Skeletal muscle tissue (tissue), 4 donors: ENCODE measurements around the gene ARFGAP1. TPM values are rescaled to one million over a fixed set of nuclear protein-coding genes. Genes with fewer than 3 reads are reported as not detected.

Source experiments
- H3K27ac ChIP-seq: one replicate; pipeline ENCODE4 v1.7.0; 2013; ENCODE audit warnings: mild to moderate bottlenecking, low read depth, low read length, inconsistent platforms
- H3K27me3 ChIP-seq, 3 donors: one replicate each; pipeline ENCODE4 v1.7.0; 2013; ENCODE audit warnings: low read length in 3 of 3; ENCODE audit not compliant: control insufficient read depth in 3 of 3, insufficient read depth in 3 of 3
- H3K36me3 ChIP-seq, 3 donors: one replicate each; pipeline ENCODE4 v1.7.0; 2013; ENCODE audit warnings: low read length in 3 of 3; ENCODE audit not compliant: control insufficient read depth in 3 of 3, insufficient read depth in 3 of 3
- H3K4me1 ChIP-seq, 3 donors: one replicate each; pipeline ENCODE4 v1.7.0; 2013; ENCODE audit warnings: low read length in 3 of 3, mild to moderate bottlenecking in 3 of 3; ENCODE audit not compliant: control insufficient read depth in 3 of 3, insufficient read depth in 3 of 3
- H3K4me3 ChIP-seq, 3 donors: one replicate each; pipeline ENCODE4 v1.7.0; 2013; ENCODE audit warnings: low read length in 3 of 3
- H3K9ac ChIP-seq, 3 donors: one replicate each; pipeline ENCODE4 v1.7.0; 2013; ENCODE audit warnings: low read length in 3 of 3, mild to moderate bottlenecking in 3 of 3, moderate library complexity in 2 of 3, low read depth in 1 of 3
- H3K9me3 ChIP-seq, 3 donors: one replicate each; pipeline ENCODE4 v1.7.0; 2013; ENCODE audit warnings: low read length in 3 of 3; ENCODE audit not compliant: control insufficient read depth in 3 of 3
- total RNA-seq: library from RNA; depleted of rRNA; stranded (reverse); fragments of >200 nt; gene quantifications from one replicate; pipeline ENCODE4 v1.2.3, GENCODE V29; 2014
- donor health status: Osteomylitis.

ARFGAP1 gene
- total RNA-seq, 1 donor from 2014 or later, result 31.8 TPM

DNA sequence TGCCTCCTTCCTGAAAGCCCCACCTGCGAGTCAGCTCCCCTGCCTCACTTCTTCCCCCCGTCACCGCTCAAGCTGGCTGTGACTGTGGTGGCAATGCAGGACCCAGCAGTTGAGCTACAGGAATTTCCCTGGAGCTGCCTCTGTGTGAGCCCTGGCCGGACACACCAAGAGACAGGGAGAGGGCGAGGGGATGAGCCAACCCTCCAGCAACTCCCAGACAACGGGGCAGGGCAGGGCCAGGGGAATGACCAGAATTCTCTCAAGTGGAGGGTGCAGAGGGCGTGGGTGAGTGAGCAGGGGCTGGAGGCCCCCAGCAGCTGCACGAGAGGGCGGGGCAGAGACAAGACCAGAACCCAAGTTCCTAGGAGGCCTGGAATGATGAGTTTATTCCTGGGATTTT, 4.9 kb upstream of the ARFGAP1 start:
- Histone ChIP-seq H3K27ac (no peak overlapping the region), H3K4me1 (peaks cover 9 to 34% (median 11%) of the 10 kb centered on the region in 3 donors), H3K36me3 (no peaks in the 10 kb centered on the region), H3K9me3 (no peaks in the 10 kb centered on the region), H3K27me3 (peaks cover 49 to 66% (median 60%) of the 10 kb centered on the region in 3 donors), H3K4me3 (no peak overlapping the region), H3K9ac (no peak overlapping the region)

DNA sequence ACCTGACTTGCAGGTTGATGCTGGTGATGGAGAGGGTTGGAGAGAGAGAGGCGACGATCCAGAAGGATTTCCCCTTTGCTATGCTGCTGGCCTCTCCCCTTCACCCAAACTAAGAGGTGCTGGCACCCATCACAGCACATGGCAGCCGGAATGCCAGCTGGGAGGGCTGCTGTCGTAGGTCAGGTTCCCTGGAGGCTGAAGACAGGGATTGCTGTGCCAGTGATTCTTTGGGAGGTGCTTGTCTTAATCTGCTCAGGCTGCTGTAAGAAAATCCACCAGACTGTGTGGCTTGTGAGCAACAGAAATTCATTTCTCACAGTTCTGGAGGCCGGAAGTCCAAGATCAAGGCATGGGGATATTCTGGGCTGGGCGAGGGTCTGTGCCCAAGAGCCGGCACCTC, 4.4 kb upstream of the ARFGAP1 start:
- peaks cover 9 to 37% (median 11%) of the 10 kb centered on the region in 3 donors for H3K4me1 ChIP-seq
- no peaks in the 10 kb centered on the region for H3K9me3 ChIP-seq
- H3K27ac ChIP-seq, result no peak overlapping the region
- H3K36me3 ChIP-seq, result no peaks in the 10 kb centered on the region
- no peak overlapping the region for H3K4me3 ChIP-seq
- H3K27me3 ChIP-seq, result peaks cover 44 to 61% (median 55%) of the 10 kb centered on the region in 3 donors
- no peak overlapping the region for H3K9ac ChIP-seq

DNA sequence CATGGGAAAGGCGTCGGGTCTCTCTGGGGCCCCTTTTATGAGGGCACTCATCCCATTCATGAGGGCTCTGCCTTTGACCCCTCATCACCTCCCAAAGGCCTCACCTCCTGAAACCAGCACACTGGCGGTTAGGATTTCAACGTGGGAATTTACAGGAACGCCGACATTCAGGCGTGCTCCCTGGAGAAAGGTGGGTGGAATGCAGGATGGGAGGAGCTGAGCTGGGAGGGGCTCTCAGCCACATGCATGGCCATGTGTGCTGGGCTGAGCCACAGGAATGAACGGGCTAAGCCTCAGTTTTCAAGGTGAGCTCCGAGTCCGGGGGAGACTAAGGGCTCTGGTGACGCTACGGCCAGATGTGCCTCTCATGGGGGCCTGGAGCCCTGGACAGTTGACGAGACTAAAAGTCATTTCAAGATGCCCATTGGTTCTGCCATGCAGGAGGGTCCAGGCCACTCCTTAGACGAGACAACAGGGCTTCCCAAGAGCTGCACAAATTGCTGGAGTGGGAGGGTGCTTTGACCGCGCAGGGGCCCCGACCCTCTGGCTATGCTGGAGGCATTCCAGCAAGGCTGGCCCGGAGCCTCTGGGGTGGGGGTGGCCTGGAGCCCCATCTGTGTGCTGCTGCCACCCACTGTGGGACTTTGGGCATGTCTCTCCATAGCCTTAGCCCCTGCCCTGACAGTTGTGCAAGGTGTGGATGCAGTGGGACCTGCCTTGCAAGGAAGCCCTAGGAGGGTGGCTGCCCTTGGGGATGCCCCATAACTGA, 3.8 kb upstream of the ARFGAP1 start:
- Histone ChIP-seq H3K4me1 (peaks cover 14 to 42% (median 15%) of the 10 kb centered on the region in 3 donors), H3K27me3 (peaks cover 44 to 58% (median 52%) of the 10 kb centered on the region in 3 donors), H3K9me3 (no peaks in the 10 kb centered on the region), H3K9ac (no peak overlapping the region), H3K27ac (no peak overlapping the region), H3K4me3 (no peak overlapping the region), H3K36me3 (no peaks in the 10 kb centered on the region)

DNA sequence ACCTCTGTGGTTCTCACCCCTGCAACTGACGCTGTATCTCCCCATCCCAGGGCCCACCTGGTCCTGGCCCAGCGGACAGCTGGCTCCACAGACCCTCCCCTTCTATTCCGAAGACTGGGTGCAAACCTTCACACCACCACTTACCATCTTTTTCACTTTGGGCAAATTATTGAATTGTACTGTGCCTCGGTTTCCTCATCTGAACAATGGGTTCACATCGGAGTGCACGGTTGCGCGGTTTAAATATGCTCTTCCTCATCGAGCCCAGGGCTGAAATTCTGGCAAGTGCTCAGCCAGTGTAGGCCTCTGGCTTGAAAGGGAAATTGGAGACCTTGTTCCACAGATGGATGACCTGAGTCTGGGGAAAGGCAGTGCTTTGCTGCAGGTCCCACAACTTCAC, 2.9 kb upstream of the ARFGAP1 start:
- H3K4me3 ChIP-seq, result no peak overlapping the region
- H3K9ac ChIP-seq, result no peak overlapping the region
- no peaks in the 10 kb centered on the region for H3K36me3 ChIP-seq
- peaks cover 21 to 50% (median 23%) of the 10 kb centered on the region in 3 donors for H3K4me1 ChIP-seq
- H3K27ac ChIP-seq, result no peak overlapping the region
- H3K9me3 ChIP-seq, result no peaks in the 10 kb centered on the region
- H3K27me3 ChIP-seq, result peaks cover 37 to 50% (median 44%) of the 10 kb centered on the region in 3 donors

DNA sequence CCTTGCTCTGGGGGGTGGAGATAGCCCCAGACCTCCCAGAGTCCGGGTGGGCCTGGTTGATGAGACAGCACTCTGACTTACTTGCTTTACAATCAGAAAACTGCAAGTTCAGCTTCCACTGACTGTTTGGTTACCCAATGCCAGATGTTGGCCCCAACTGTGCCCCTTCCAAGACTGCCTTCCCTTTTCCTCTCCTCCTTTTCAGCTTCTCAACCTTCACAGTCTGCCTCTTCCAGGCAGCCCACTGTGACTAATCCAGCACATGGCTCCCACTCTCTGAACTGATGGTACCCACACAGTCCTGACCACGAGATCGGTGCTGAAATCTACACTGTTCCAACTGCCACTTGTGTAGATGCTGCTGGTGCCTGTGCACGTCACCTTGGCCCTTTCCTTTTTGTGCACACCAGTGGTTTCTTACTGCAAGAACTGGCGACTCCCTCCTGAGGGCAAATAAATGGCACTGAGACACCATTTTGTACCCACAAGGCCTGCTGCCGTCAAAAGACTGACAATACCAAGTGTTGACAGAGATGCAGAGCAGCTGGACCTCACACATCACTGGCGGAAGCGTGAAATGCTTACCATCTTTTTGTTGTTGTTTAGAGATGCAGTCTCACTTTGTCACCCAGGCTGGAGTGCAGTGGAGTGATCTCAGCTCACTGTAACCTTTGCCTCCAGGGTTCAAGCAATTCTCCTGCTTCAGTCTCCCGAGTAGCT, 1.8 kb upstream of the ARFGAP1 start:
- peaks cover 22 to 50% (median 27%) of the 10 kb centered on the region in 3 donors for H3K4me1 ChIP-seq
- H3K9ac ChIP-seq, result no peak overlapping the region
- peaks cover 29 to 41% (median 35%) of the 10 kb centered on the region in 3 donors for H3K27me3 ChIP-seq
- H3K9me3 ChIP-seq, result no peaks in the 10 kb centered on the region
- H3K36me3 ChIP-seq, result peaks cover 0 to 2% (median 0%) of the 10 kb centered on the region in 3 donors
- no peak overlapping the region for H3K27ac ChIP-seq
- H3K4me3 ChIP-seq, result no peak overlapping the region

DNA sequence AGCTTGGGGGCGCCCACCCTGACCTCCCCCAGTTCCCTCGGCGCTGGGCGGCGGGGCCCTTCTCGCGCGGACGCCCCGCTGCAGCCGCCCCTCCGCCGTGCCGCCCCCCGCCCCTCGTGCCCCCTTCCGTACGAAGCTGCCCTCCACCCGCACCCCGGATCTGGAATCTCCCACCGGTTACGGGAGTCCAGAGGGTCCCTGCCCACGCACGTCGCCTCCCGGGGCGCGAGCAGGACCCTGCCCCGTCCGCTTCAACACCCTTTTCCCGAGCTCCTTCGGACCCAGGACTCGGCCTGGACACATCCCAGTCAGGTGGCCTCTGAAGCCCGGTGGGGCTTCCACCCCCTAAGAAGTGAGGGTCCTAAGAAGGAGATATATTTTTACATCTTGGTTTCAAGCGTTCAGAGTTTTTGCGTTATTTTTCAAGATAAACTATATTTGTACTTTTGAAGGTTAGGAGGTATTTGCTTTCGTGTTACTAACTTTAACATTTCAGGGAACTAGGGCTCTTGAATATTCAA, 506 bp downstream of the ARFGAP1 start:
- Histone ChIP-seq H3K27me3 (peaks cover 15 to 21% (median 21%) of the 10 kb centered on the region in 3 donors), H3K4me1 (peaks cover 16 to 30% (median 22%) of the 10 kb centered on the region in 3 donors), H3K27ac (no peak overlapping the region), H3K4me3 (peak overlapping the region; percentile 85 to 88 (median 86)), H3K36me3 (peaks cover 14 to 23% (median 22%) of the 10 kb centered on the region in 3 donors), H3K9ac (peak overlapping the region; percentile 83 to 86 (median 85)), H3K9me3 (no peaks in the 10 kb centered on the region)

DNA sequence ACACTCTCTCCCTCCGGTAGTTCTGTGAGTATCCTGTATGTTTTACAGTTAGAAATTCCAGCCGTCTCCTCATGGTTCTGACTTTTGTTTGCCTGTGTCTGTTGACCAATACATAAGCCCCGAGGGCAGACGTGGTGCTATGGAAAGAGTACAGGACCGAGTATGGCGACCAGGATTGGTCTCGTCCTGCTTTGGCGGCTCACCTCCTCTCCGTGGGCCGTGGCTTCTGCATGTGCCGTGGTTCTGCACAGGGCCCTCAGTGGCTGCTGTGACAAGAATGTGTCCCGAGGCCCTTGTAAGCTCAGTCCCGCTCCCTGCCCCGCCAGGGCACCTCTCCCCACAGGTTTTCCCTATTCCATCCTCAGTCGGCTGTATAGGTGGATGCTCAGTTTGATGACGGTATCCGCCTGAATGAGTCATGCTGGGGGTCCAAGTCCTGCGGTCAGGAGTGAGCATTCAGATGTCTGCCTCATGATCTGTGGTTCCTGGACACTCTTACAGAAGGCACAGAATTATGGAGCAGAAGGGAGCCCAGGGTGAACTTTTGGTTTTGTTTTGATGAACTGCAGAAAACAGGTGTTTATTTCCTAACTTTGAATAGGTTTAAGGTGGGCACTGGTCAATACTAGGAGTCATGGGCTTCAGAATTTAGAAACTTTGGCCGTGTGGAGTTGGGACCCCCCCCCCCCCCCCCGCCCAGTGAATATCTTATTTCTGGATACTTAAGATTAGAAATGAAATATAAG, 1.2 kb downstream of the ARFGAP1 start:
- H3K9ac ChIP-seq, result peak overlapping the region; percentile 83 to 86 (median 85)
- H3K4me3 ChIP-seq, result peak overlapping the region; percentile 85 to 88 (median 86)
- no peaks in the 10 kb centered on the region for H3K9me3 ChIP-seq
- peaks cover 9 to 14% (median 14%) of the 10 kb centered on the region in 3 donors for H3K27me3 ChIP-seq
- peaks cover 21 to 29% (median 28%) of the 10 kb centered on the region in 3 donors for H3K36me3 ChIP-seq
- peaks cover 16 to 24% (median 22%) of the 10 kb centered on the region in 3 donors for H3K4me1 ChIP-seq
- H3K27ac ChIP-seq, result no peak overlapping the region

DNA sequence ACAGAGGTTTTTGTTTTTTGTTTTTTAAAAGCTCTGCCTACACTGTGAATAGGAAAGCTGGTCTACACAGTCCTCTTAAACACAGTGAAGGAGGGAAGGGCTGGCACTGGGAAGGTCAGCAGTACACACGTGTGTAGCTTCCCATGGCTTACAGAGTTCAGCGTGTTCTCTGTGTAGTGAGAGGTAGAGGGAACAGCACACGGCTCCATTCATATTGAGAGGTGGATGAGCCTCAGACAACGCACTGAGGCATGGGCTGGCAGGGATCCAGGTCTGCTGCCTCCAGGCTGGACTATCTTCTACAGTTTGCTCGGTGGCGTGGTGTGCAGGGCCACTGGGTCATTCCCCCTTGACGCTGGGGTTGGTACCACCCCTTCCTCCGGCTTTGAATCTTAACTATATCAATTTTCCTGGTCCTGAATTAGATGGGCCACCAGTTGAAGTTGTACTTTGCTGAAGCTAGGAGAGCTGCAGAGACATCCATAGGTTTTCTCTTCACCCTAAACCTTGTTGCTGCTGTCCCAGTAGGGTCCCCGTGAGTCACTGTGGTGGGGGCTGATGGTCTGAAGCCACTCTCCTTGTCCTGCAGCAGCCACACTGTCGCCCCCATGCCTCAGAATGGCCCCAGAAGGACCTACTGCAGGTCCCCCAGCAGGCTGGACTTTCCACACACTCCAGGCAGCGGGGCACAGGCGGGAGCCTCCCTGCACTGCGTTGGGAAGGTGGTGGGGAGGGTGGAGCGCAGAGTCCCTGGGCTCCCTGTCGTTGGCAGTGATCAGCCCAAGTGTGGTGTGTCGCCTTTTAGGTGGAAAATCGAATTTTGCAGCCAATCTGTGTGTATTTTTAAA, 2.0 kb downstream of the ARFGAP1 start:
- Histone ChIP-seq H3K4me1 (peaks cover 16 to 22% (median 22%) of the 10 kb centered on the region in 3 donors), H3K9me3 (no peaks in the 10 kb centered on the region), H3K4me3 (peak overlapping the region in 1 of 3 donors; percentile 45), H3K9ac (peak overlapping the region in 1 of 3 donors; percentile 19), H3K27ac (no peak overlapping the region), H3K36me3 (peaks cover 28 to 34% (median 32%) of the 10 kb centered on the region in 3 donors), H3K27me3 (peaks cover 1 to 7% (median 6%) of the 10 kb centered on the region in 3 donors)

DNA sequence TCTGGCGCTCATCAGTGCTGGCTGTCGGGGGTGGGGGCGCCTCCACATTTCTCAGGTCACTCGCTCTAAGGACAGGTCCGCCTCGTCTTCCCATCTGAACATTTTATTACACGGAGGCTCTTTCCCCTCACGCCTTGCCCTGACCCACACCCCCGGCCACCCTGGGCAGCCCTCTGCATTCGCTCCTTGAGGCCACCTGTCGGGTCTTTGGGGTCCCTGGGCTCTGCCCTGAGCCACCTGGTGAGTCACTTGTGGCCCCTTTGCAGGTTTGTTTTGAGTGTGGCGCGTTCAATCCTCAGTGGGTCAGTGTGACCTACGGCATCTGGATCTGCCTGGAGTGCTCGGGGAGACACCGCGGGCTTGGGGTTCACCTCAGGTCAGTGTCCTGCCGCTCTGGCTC, 3.2 kb downstream of the ARFGAP1 start:
- H3K4me3 ChIP-seq, result no peak overlapping the region
- H3K9ac ChIP-seq, result no peak overlapping the region
- H3K36me3 ChIP-seq, result peaks cover 34 to 45% (median 37%) of the 10 kb centered on the region in 3 donors
- H3K27me3 ChIP-seq, result no peaks in the 10 kb centered on the region
- no peak overlapping the region for H3K27ac ChIP-seq
- H3K9me3 ChIP-seq, result no peaks in the 10 kb centered on the region
- H3K4me1 ChIP-seq, result peaks cover 16 to 22% (median 22%) of the 10 kb centered on the region in 3 donors
